Tibial artery (tissue), 4 donors: ENCODE data around the gene CCDC107.

ENCODE experiments used
- DNase-seq, 2 donors: peaks; one replicate each; pipeline ENCODE4 v3.0.0-alpha.2; 2019
- H3K27ac ChIP-seq, 2 donors: fragments of 200-600 bp; sonication (generic) in 1 of 2; 1 replicate in 1 of 2; 2 replicates in 1 of 2; pipeline ENCODE4 v1.5.1; 2018 to 2019; ENCODE audit warnings: mild to moderate bottlenecking in 1 of 2
- H3K27me3 ChIP-seq, 2 donors: fragments of 200-600 bp; sonication (generic) in 1 of 2; one replicate each; pipeline versions ENCODE4 v1.5.1 to v1.6.0; 2016 to 2019
- H3K36me3 ChIP-seq, 3 donors: fragments of 200-600 bp; sonication (generic) in 2 of 3; one replicate each; pipeline ENCODE4 v1.5.1; 2016 to 2019; ENCODE audit warnings: mild to moderate bottlenecking in 2 of 3
- H3K4me1 ChIP-seq, 4 donors: fragments of 200-600 bp; sonication (generic) in 2 of 4; 1 replicate in 3 of 4; 2 replicates in 1 of 4; pipeline ENCODE4 v1.5.1; 2016 to 2019
- H3K4me3 ChIP-seq, 2 donors: fragments of 200-600 bp; sonication (generic) in 1 of 2; 1 replicate in 1 of 2; 2 replicates in 1 of 2; pipeline ENCODE4 v1.5.1; 2018 to 2019; ENCODE audit warnings: mild to moderate bottlenecking in 2 of 2
- H3K9me3 ChIP-seq, 3 donors: fragments of 200-600 bp; sonication (generic) in 1 of 3; one replicate each; pipeline ENCODE4 v1.5.1; 2016 to 2019
- CTCF ChIP-seq, 2 experiments: fragments of 200-600 bp in 1 of 2; fragments of 450-650 bp in 1 of 2; IDR thresholded peaks; one replicate each; pipeline ENCODE4 v1.5.1; 2017 to 2019; ENCODE audit warnings: antibody characterized with exemption in 2 of 2, mild to moderate bottlenecking in 1 of 2, moderate library complexity in 1 of 2
- intact Hi-C: fragments of 100-400 bp; cut with DNase I; formaldehyde crosslinking; loops from one replicate; pipeline ENCODE4 v1.15.0; 2023; ENCODE audit warnings: low total_unique reads

The CCDC107 gene

GRCh38 chr9:35700031-35700430 is 41.9 kb downstream of the CCDC107 start:
- Histone ChIP-seq H3K9me3 (no peaks in the 10 kb centered on the region), H3K4me3 (no peak overlapping the region), H3K36me3 (peaks cover 81 to 86% (median 84%) of the 10 kb centered on the region in 3 donors), H3K27me3 (no peaks in the 10 kb centered on the region), H3K4me1 (peaks cover 0 to 41% (median 32%) of the 10 kb centered on the region in 4 donors), H3K27ac (peak overlapping the region; percentile 96 to 97)
- no peak for DNase-seq
- no peak for TF ChIP-seq CTCF (IDR thresholded peaks at IDR 0.05)
- intact Hi-C loops, result no loop called here

DNA sequence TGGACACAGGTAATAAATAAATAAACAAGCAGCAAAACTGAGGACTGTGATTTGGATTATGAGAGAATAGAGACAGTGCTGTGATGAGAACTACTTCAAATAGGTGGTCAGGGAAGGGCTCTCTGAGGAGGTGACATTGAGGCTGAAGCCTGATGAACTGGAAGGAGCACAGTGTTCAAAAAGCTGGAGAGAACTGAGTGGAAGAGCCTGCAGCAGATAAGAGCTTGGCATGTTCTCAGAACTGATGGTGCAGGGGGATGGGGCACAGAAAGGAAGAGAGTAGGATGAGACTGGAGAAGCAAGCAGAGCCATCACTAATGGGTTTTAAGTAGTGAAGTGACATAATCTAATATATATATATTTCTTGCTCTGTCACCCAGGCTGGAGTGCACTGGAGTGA is 42.9 kb downstream of the CCDC107 start:
- H3K27ac ChIP-seq, result peak overlapping the region; percentile 96 to 97
- H3K9me3 ChIP-seq, result no peaks in the 10 kb centered on the region
- peaks cover 0 to 32% (median 26%) of the 10 kb centered on the region in 4 donors for H3K4me1 ChIP-seq
- H3K4me3 ChIP-seq, result no peak overlapping the region
- DNase-seq, result no peak
- intact Hi-C loops, result no loop called here
- no peak for TF ChIP-seq CTCF (IDR thresholded peaks at IDR 0.05)
- H3K27me3 ChIP-seq, result no peaks in the 10 kb centered on the region
- peaks cover 90 to 93% (median 93%) of the 10 kb centered on the region in 3 donors for H3K36me3 ChIP-seq

DNA sequence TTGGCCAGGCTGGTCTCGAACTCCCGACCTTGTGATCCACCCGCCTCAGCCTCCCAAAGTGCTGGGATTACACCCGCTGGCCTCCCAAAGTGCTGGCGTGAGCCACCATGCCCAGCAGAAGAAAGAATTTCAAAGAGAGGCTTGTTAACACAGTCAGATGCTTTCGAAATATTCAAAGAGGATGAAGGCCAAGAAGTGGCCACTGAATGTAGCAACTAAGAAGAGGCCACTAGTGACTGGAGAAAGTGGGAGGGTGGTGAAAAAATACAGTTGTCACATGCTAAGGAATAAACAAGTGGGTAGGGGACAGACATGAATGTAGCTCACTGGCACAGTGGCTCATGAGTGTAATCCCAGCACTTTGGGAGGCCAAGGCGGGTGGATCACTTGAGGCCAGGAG is 44.6 kb downstream of the CCDC107 start:
- DNase-seq, result no peak
- peaks cover 0 to 14% (median 9%) of the 10 kb centered on the region in 4 donors for H3K4me1 ChIP-seq
- no peak for TF ChIP-seq CTCF (IDR thresholded peaks at IDR 0.05)
- peaks cover 100% of the 10 kb centered on the region in 3 donors for H3K36me3 ChIP-seq
- peak overlapping the region; percentile 96 to 97 for H3K27ac ChIP-seq
- no peak overlapping the region for H3K4me3 ChIP-seq
- no peaks in the 10 kb centered on the region for H3K27me3 ChIP-seq
- no peaks in the 10 kb centered on the region for H3K9me3 ChIP-seq
- intact Hi-C loops, result no loop called here

DNA sequence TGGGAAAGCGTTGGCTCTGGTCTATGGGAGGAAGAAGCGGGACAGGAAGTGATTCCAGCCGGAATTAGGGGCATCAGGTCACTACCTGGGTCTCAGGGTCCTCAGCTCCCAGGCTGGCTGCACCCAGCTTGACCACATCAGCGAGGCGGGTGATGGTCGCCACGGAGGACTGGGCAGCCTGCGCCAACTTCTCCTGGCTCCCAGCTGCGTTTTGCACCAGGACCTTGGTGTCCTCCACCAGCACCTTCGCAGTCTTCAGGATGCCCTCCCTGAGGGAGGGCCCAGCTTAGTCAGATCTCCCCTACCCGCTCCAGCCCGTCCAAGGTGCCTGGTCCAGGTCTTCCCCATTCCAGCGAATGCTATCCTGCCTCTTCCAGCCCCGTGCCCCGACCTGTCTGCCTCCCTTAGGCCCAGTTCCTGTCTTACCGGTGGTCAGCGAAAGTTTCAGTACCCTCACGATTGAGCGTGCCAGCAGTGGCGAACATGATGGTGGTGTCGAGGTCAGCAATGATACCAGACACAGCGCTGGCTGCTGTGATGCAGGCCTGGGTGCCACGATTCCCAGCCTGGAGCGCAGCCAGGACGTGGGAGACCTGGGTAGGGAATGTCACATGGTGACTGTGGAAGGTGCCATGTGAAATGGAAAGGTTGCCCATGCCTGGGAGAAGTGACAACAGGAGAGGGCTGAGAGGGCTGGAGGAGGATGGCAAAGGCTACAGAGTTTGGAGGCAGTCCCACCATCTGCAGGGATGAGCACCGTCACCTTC is 46.0 kb downstream of the CCDC107 start:
- H3K9me3 ChIP-seq, result no peaks in the 10 kb centered on the region
- H3K36me3 ChIP-seq, result peaks cover 100% of the 10 kb centered on the region in 3 donors
- H3K4me1 ChIP-seq, result peaks cover 0 to 3% (median under 1%) of the 10 kb centered on the region in 4 donors
- no peak for TF ChIP-seq CTCF (IDR thresholded peaks at IDR 0.05)
- H3K27me3 ChIP-seq, result no peaks in the 10 kb centered on the region
- no peak for DNase-seq
- H3K4me3 ChIP-seq, result no peak overlapping the region
- intact Hi-C loops, result no loop called here
- peak overlapping the region; percentile 96 to 97 for H3K27ac ChIP-seq

GRCh38 chr9:35705372-35705771 is 47.3 kb downstream of the CCDC107 start:
- intact Hi-C loops, result no loop called here
- Histone ChIP-seq H3K36me3 (peaks cover 97 to 100% (median 97%) of the 10 kb centered on the region in 3 donors), H3K4me3 (no peak overlapping the region), H3K9me3 (no peaks in the 10 kb centered on the region), H3K27ac (peak overlapping the region; percentile 96 to 97), H3K27me3 (no peaks in the 10 kb centered on the region), H3K4me1 (no peaks in the 10 kb centered on the region)
- no peak for TF ChIP-seq CTCF (IDR thresholded peaks at IDR 0.05)
- no peak for DNase-seq
